HCT116 (cell line): ENCODE results near the gene DSTYK. TPM values are rescaled to one million over a fixed set of nuclear protein-coding genes. Genes with fewer than 3 reads are reported as not detected.

Experiments
- ATAC-seq: fragments of 200-7000 bp; cut with Tn5 transposase; 2 replicates; pipeline ENCODE4 v1.9.1; 2020; ENCODE audit warnings: mild to moderate bottlenecking, moderate library complexity
- BruUV-seq: library from RNA; stranded (reverse); fragments of 400-500 nt; replicated peaks from 2 replicates; lab custom pipeline; 2021; lab: Mats Ljungman, UMichigan
- CTCF ChIA-PET: fragments of 300-600 bp; sonication (Branson Sonifier 250); formaldehyde crosslinking; loops from one replicate; lab custom pipeline; 2021; ENCODE audit warnings: antibody characterized with exemption; lab: Charles Lee
- POLR2A ChIA-PET: fragments of 300-600, 350-600 bp; sonication (Branson Sonifier 250); formaldehyde crosslinking; loops from one replicate; lab custom pipeline; 2021; ENCODE audit warnings: antibody characterized with exemption; lab: Charles Lee
- RAD21 ChIA-PET, 2 experiments: fragments of 300-600 bp; sonication (Branson Sonifier 250); formaldehyde crosslinking; loops; one replicate each; lab custom pipeline; 2023; ENCODE audit warnings: low total read pairs in 2 of 2; ENCODE audit not compliant: uncharacterized antibody in 2 of 2, unreplicated experiment in 2 of 2, low non-redundant PET in 1 of 2; lab: Charles Lee
- DNase-seq: peaks from one replicate; pipeline ENCODE4 v3.0.0-alpha.2; 2010; ENCODE audit warnings: low read depth, low spot score
- H2AFZ ChIP-seq: fragments of 200-600 bp; shearing (Covaris generic), sonication (generic); 2 replicates; pipeline ENCODE4 v1.6.1; 2017; ENCODE audit warnings: low read depth, mixed run types, mixed read lengths, antibody characterized with exemption, low read length; ENCODE audit not compliant: poor library complexity, severe bottlenecking
- H3K27ac ChIP-seq: 2 replicates; pipeline ENCODE4 v1.5.1; 2012; ENCODE audit warnings: low read depth, low read length
- H3K27me3 ChIP-seq: fragments of 200-600 bp; sonication (generic); 2 replicates; pipeline ENCODE4 v1.6.1; 2016; ENCODE audit warnings: mixed run types, low read length, mixed read lengths; ENCODE audit not compliant: insufficient read depth
- H3K36me3 ChIP-seq, 2 experiments: fragments of 200-500 bp in 1 of 2; fragments of 200-600 bp in 1 of 2; sonication (Bioruptor generic) in 1 of 2; sonication (generic) in 1 of 2; 2 replicates each; pipeline versions ENCODE4 v1.5.1 to v1.6.1; 2014 to 2016; ENCODE audit warnings: low read length in 2 of 2, inconsistent platforms in 1 of 2, mixed read lengths in 1 of 2, mixed run types in 1 of 2; ENCODE audit not compliant: insufficient read depth in 2 of 2, control insufficient read depth in 1 of 2
- H3K4me1 ChIP-seq, 2 experiments: fragments of 200-600 bp in 1 of 2; sonication (generic) in 1 of 2; 2 replicates each; pipeline versions ENCODE4 v1.5.1 to v1.6.1; 2012 to 2017; ENCODE audit warnings: low read length in 2 of 2, inconsistent platforms in 1 of 2, mild to moderate bottlenecking in 1 of 2, mixed read lengths in 1 of 2, mixed run types in 1 of 2, moderate library complexity in 1 of 2; ENCODE audit not compliant: insufficient read depth in 2 of 2, control insufficient read depth in 1 of 2
- H3K4me2 ChIP-seq: fragments of 200-600 bp; sonication (generic); 2 replicates; pipeline ENCODE4 v1.6.1; 2017; ENCODE audit warnings: mixed run types, low read length, mixed read lengths
- H3K4me3 ChIP-seq, 2 experiments: fragments of 200-600 bp in 1 of 2; sonication (generic) in 1 of 2; replicated peaks in 1 of 2; 2 replicates each; pipeline ENCODE4 v1.5.1; 2011 to 2016; ENCODE audit warnings: low read length in 2 of 2, control low read depth in 1 of 2, low read depth in 1 of 2, mild to moderate bottlenecking in 1 of 2, mixed read lengths in 1 of 2, mixed run types in 1 of 2
- H3K79me2 ChIP-seq: fragments of 200-600 bp; sonication (generic); 2 replicates; pipeline ENCODE4 v1.6.1; 2017; ENCODE audit warnings: mild to moderate bottlenecking, mixed run types, low read length, moderate library complexity, mixed read lengths; ENCODE audit not compliant: insufficient read depth
- H3K9ac ChIP-seq: fragments of 200-600 bp; sonication (generic); 2 replicates; pipeline ENCODE4 v1.6.1; 2016; ENCODE audit warnings: low read length, mixed read lengths
- H3K9me2 ChIP-seq: fragments of 200-600 bp; sonication (generic), shearing (Covaris generic); 2 replicates; pipeline ENCODE4 v1.6.1; 2017; ENCODE audit warnings: mixed run types, mild to moderate bottlenecking, moderate library complexity; ENCODE audit not compliant: insufficient read depth
- H3K9me3 ChIP-seq, 2 experiments: fragments of 200-500 bp in 1 of 2; fragments of 200-600 bp in 1 of 2; sonication (Bioruptor generic) in 1 of 2; sonication (generic) in 1 of 2; 2 replicates each; pipeline ENCODE4 v1.6.1; 2014 to 2017; ENCODE audit warnings: low read length in 2 of 2, mixed read lengths in 2 of 2, inconsistent platforms in 1 of 2, low read depth in 1 of 2, mild to moderate bottlenecking in 1 of 2, mixed run types in 1 of 2, moderate library complexity in 1 of 2; ENCODE audit not compliant: control insufficient read depth in 1 of 2, insufficient read depth in 1 of 2
- H4K20me1 ChIP-seq: fragments of 200-600 bp; sonication (generic), shearing (Covaris generic); 2 replicates; pipeline ENCODE4 v1.6.1; 2017; ENCODE audit warnings: mixed run types, mild to moderate bottlenecking, moderate library complexity; ENCODE audit not compliant: insufficient read depth
- CBX3 ChIP-seq: IDR thresholded peaks from 2 replicates; pipeline ENCODE4 v1.6.1; 2012; ENCODE audit warnings: low read depth
- EZH2 ChIP-seq: fragments of 200-600 bp; sonication (generic); IDR thresholded peaks from 2 replicates; pipeline ENCODE4 v1.6.1; 2017; ENCODE audit warnings: antibody characterized with exemption, mixed run types
- EZH2phosphoT487 ChIP-seq: fragments of 200-600 bp; IDR thresholded peaks from 2 replicates; pipeline ENCODE4 v1.6.1; 2018; ENCODE audit warnings: antibody characterized with exemption, borderline replicate concordance
- JUND ChIP-seq: IDR thresholded peaks from 2 replicates; pipeline ENCODE4 v1.6.1; 2012
- POLR2AphosphoS5 ChIP-seq: IDR thresholded peaks from 2 replicates; pipeline ENCODE4 v1.6.1; 2011; ENCODE audit warnings: mild to moderate bottlenecking, low read depth, low read length, moderate library complexity
- SIN3A ChIP-seq: IDR thresholded peaks from 2 replicates; pipeline ENCODE4 v1.6.1; 2012; ENCODE audit warnings: low read depth
- SP1 ChIP-seq: IDR thresholded peaks from 2 replicates; pipeline ENCODE4 v1.6.1; 2012; ENCODE audit warnings: low read depth
- SRF ChIP-seq: IDR thresholded peaks from 2 replicates; pipeline ENCODE4 v1.6.1; 2012; ENCODE audit warnings: low read depth
- TCF7L2 ChIP-seq: IDR thresholded peaks from 2 replicates; pipeline ENCODE4 v1.7.0; 2011; ENCODE audit warnings: borderline replicate concordance, inconsistent platforms; ENCODE audit not compliant: insufficient read depth, insufficient read length; ENCODE audit errors: extremely low read depth
- YY1 ChIP-seq: IDR thresholded peaks from 2 replicates; pipeline ENCODE4 v1.6.1; 2011; ENCODE audit warnings: low read length, low read depth, moderate library complexity, mild to moderate bottlenecking; ENCODE audit not compliant: insufficient replicate concordance; ENCODE audit errors: extremely low read depth
- ZNF274 ChIP-seq: fragments of 200-500 bp; sonication (Bioruptor generic); IDR thresholded peaks from 2 replicates; pipeline ENCODE4 v1.6.1; 2014; ENCODE audit warnings: mild to moderate bottlenecking, low read depth, low read length, inconsistent platforms
- intact Hi-C: fragments of 100-400 bp; cut with micrococcal nuclease; formaldehyde crosslinking; loops from 2 replicates; pipeline ENCODE4 v1.10.0; 2022
- total RNA-seq: library from RNA; stranded (reverse); gene quantifications from one replicate; pipeline ENCODE4 v1.2.1, GENCODE V29; 2021; ENCODE audit not compliant: unreplicated experiment
- TF ChIP-seq, protein P1 (sequence below), 3 experiments: fragments of 200-600 bp in 1 of 3; sonication (generic) in 1 of 3; IDR thresholded peaks in 2 of 3; conservative IDR thresholded peaks in 1 of 3; 2 replicates each; pipeline ENCODE4 v1.5.1; 2012 to 2017; ENCODE audit warnings: low read depth in 2 of 3, low read length in 2 of 3, antibody characterized with exemption in 1 of 3, borderline replicate concordance in 1 of 3, control low read depth in 1 of 3, mild to moderate bottlenecking in 1 of 3, mixed read lengths in 1 of 3, mixed run types in 1 of 3, moderate library complexity in 1 of 3; ENCODE audit not compliant: insufficient read depth in 1 of 3
- TF ChIP-seq, protein P2 (sequence below): IDR thresholded peaks from 2 replicates; pipeline ENCODE4 v1.6.1; 2012; ENCODE audit warnings: low read depth
- TF ChIP-seq, protein P3 (sequence below): IDR thresholded peaks from 2 replicates; pipeline ENCODE4 v1.6.1; 2011; ENCODE audit warnings: mild to moderate bottlenecking, low read length, moderate library complexity; ENCODE audit not compliant: insufficient replicate concordance; ENCODE audit errors: extremely low read depth

The DSTYK gene
- total RNA-seq, 1 experiment from 2014 or later: 6.6 TPM

DNA sequence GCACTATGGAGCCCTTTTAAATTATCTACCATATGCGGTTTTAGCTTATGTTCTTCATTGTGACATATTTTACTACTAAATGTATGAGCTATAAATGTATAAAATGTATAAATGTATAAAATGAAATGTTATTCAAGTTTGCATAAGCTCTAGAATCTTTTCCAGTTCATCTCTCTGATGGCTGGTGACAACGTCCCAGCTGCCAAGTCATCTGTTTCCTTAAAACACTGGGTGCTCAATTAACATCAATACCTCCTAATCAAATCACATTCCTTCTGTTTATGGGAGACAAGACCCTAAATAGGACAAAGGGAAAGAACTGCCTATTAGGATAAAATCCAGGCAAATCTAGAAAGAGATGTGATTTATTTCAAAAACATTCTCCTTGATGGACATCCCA is 22.9 kb downstream of the DSTYK start:
- Histone ChIP-seq H3K27ac (no peak overlapping the region), H3K79me2 (peaks cover 30% of the 10 kb centered on the region), H3K9ac (no peak overlapping the region), H3K27me3 (no peaks in the 10 kb centered on the region), H4K20me1 (no peaks in the 10 kb centered on the region), H3K9me2 (no peaks in the 10 kb centered on the region), H3K9me3 (no peaks in the 10 kb centered on the region), H3K36me3 (no peaks in the 10 kb centered on the region), H2AFZ (no peak overlapping the region), H3K4me3 (no peak overlapping the region), H3K4me1 (peaks cover 3 to 6% of the 10 kb centered on the region in 2 experiments; a peak in 3 of 4 replicates), H3K4me2 (no peak overlapping the region)
- DNase-seq (no peak), ATAC-seq (no peak)
- ChIA-PET CTCF (interaction anchor here (0.6 kb wide), 1 partner anchor 41 kb away, joined by 4 read pairs; no protein-coding TSS in a partner anchor), POLR2A (no interaction called here), RAD21 (no interaction called here)
- no peak for TF ChIP-seq EZH2phosphoT487
- no peak for TF ChIP-seq SP1
- TF ChIP-seq, protein P1, sequence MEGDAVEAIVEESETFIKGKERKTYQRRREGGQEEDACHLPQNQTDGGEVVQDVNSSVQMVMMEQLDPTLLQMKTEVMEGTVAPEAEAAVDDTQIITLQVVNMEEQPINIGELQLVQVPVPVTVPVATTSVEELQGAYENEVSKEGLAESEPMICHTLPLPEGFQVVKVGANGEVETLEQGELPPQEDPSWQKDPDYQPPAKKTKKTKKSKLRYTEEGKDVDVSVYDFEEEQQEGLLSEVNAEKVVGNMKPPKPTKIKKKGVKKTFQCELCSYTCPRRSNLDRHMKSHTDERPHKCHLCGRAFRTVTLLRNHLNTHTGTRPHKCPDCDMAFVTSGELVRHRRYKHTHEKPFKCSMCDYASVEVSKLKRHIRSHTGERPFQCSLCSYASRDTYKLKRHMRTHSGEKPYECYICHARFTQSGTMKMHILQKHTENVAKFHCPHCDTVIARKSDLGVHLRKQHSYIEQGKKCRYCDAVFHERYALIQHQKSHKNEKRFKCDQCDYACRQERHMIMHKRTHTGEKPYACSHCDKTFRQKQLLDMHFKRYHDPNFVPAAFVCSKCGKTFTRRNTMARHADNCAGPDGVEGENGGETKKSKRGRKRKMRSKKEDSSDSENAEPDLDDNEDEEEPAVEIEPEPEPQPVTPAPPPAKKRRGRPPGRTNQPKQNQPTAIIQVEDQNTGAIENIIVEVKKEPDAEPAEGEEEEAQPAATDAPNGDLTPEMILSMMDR (IDR thresholded peaks at IDR 0.05 in 2 of 3, conservative IDR thresholded peaks at IDR 0.05 in 1 of 3; ENCODE audit: borderline replicate concordance in 1 of 3, insufficient read depth in 1 of 3, low read depth in 2 of 3, low read length in 2 of 3): no peak
- TF ChIP-seq, protein P2, sequence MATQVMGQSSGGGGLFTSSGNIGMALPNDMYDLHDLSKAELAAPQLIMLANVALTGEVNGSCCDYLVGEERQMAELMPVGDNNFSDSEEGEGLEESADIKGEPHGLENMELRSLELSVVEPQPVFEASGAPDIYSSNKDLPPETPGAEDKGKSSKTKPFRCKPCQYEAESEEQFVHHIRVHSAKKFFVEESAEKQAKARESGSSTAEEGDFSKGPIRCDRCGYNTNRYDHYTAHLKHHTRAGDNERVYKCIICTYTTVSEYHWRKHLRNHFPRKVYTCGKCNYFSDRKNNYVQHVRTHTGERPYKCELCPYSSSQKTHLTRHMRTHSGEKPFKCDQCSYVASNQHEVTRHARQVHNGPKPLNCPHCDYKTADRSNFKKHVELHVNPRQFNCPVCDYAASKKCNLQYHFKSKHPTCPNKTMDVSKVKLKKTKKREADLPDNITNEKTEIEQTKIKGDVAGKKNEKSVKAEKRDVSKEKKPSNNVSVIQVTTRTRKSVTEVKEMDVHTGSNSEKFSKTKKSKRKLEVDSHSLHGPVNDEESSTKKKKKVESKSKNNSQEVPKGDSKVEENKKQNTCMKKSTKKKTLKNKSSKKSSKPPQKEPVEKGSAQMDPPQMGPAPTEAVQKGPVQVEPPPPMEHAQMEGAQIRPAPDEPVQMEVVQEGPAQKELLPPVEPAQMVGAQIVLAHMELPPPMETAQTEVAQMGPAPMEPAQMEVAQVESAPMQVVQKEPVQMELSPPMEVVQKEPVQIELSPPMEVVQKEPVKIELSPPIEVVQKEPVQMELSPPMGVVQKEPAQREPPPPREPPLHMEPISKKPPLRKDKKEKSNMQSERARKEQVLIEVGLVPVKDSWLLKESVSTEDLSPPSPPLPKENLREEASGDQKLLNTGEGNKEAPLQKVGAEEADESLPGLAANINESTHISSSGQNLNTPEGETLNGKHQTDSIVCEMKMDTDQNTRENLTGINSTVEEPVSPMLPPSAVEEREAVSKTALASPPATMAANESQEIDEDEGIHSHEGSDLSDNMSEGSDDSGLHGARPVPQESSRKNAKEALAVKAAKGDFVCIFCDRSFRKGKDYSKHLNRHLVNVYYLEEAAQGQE: no peak
- no peak for TF ChIP-seq EZH2
- TF ChIP-seq, protein P3, sequence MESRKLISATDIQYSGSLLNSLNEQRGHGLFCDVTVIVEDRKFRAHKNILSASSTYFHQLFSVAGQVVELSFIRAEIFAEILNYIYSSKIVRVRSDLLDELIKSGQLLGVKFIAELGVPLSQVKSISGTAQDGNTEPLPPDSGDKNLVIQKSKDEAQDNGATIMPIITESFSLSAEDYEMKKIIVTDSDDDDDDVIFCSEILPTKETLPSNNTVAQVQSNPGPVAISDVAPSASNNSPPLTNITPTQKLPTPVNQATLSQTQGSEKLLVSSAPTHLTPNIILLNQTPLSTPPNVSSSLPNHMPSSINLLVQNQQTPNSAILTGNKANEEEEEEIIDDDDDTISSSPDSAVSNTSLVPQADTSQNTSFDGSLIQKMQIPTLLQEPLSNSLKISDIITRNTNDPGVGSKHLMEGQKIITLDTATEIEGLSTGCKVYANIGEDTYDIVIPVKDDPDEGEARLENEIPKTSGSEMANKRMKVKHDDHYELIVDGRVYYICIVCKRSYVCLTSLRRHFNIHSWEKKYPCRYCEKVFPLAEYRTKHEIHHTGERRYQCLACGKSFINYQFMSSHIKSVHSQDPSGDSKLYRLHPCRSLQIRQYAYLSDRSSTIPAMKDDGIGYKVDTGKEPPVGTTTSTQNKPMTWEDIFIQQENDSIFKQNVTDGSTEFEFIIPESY: no peak
- no peak for TF ChIP-seq CBX3
- no peak for TF ChIP-seq TCF7L2
- no peak for TF ChIP-seq ZNF274
- no peak for TF ChIP-seq POLR2AphosphoS5
- TF ChIP-seq YY1: no peak
- TF ChIP-seq SRF: no peak
- TF ChIP-seq JUND: no peak
- TF ChIP-seq SIN3A: no peak
- intact Hi-C loops: no loop called here
- no TSS peak for BruUV-seq
